NCI-H146 (cell line): ENCODE results near the gene TEAD1.

ENCODE experiments used
- DNase-seq: peaks from one replicate; lab custom pipeline; 2025; lab: John Stamatoyannopoulos, UW

TEAD1 gene

DNA sequence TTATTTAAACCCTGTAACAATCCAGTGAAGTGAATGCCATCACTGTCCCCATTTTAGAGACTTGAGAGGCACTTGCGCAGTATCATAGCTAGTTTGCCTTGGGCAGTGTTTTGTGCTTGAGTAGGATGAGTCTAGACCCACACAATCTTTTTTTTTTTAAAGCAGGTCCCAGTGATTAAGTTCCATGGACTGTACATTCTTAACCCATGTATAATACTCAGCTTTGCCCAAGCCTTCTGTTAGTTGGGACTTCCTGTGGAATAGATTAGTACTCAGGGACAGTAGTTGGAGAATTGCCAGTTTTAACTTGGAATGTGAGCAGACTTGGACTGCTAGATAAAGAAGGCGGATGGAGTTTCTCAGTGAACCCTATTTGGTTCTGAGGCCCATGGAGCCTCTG lies 226.3 kb downstream of the TEAD1 start:
- no peak for DNase-seq

DNA sequence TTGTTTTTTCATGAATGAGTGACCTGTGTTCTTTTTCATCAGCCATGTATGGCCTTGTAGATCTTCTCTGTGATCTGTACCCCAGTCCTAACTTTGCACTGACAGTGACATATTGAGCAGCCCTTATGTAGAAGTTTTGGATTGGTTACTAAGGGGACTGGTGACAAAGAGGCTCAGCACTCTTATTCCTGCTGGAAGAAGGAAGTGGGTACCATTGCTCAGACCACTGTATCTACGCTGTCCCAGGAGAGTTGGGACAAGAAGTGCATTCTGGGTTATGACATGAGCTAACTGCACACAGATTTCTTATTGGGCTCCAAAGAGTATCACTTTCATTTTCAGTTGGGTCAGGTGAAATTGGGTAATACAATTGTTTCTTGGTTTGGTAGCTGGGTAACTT lies 227.1 kb downstream of the TEAD1 start:
- no peak for DNase-seq

DNA sequence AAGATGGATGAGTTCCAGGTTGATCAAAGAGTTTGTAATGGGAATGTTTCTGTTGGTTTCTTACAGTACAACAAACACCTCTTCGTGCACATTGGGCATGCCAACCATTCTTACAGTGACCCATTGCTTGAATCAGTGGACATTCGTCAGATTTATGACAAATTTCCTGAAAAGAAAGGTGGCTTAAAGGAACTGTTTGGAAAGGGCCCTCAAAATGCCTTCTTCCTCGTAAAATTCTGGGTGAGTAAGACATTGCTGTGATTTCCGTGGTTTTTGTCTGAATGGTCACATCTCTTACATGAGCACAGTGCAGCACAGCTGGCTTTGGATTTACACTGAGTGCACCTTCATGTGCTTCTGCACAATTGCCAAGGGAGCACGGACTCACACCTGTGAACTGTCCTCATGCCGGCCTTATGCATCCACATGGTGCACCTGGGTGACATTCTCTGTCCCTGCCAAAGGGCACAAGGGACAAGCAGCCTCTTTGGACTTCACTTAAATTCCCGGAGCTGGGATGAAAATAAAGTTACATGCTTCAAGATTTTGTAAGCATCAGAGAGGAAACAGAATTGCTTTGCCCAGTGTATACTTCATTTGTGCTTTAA lies 227.8 kb downstream of the TEAD1 start:
- DNase-seq, result no peak

- no peak for DNase-seq
Measured at GRCh38 chr11:12902791-12903486, 228.7 kb downstream of the TEAD1 start.

GRCh38 chr11:12905435-12905834 lies 231.2 kb downstream of the TEAD1 start:
- no peak for DNase-seq

DNA sequence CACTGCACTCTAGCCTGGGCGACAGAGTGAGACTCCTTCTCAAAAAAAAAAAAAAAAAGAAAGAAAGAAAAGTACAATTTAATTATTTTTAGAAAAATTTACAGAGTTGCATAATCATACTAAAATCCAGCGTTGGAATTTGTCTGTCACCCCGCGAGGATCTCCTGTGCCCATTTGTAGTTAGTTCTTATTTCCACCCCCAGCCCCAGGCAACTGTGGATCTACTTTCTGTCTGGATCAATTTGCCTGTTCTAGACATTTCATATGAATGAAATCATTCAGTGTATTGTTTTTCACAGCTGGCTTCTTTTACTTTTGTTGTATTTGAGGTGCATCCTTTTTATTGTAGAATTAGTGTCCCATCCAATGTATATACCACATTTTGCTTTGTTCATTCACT lies 232.3 kb downstream of the TEAD1 start:
- DNase-seq, result no peak

DNA sequence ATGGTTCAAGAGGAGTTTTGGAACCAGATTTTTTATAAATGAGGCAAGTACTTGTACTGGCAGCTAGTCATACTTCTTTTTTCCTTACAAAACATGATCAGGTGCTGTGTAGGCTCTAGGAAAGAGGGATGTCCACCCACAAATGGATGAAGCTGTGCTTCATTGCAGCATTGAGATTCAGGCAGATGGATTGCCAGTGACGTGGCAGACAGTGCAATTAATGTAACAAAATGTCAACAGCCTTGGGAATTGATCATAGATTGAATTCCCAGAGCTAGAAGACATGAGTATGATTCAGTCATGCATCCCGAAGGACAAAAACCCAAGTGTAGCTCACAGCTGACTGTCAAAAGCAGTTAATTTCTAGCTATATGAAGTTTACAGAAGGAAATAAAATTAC lies 235.7 kb downstream of the TEAD1 start:
- no peak for DNase-seq

- no peak for DNase-seq
Measured at GRCh38 chr11:12914400-12914912, 240.2 kb downstream of the TEAD1 start.

- no peak for DNase-seq
Measured at GRCh38 chr11:12915093-12915492, 240.9 kb downstream of the TEAD1 start.

GRCh38 chr11:12917822-12918221 lies 243.6 kb downstream of the TEAD1 start:
- DNase-seq, result no peak

GRCh38 chr11:12918667-12919066 lies 244.4 kb downstream of the TEAD1 start:
- no peak for DNase-seq

- DNase-seq, result no peak
Measured at GRCh38 chr11:12922418-12922817, 248.2 kb downstream of the TEAD1 start.

GRCh38 chr11:12922980-12923507 lies 248.8 kb downstream of the TEAD1 start:
- DNase-seq, result no peak

DNA sequence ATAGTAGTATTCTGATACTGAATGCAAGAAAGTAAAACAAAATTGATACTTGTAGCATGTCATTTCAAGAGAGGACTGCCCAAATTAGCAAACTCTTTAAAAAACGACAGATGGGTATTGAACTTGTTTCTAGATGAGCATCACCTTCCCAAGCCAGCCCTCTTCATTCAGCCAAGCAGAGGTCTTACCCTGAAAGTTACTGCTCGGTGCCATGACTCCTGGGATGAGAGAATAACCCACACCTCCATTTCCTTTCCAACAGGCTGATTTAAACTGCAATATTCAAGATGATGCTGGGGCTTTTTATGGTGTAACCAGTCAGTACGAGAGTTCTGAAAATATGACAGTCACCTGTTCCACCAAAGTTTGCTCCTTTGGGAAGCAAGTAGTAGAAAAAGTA lies 250.4 kb downstream of the TEAD1 start:
- DNase-seq, result no peak

DNA sequence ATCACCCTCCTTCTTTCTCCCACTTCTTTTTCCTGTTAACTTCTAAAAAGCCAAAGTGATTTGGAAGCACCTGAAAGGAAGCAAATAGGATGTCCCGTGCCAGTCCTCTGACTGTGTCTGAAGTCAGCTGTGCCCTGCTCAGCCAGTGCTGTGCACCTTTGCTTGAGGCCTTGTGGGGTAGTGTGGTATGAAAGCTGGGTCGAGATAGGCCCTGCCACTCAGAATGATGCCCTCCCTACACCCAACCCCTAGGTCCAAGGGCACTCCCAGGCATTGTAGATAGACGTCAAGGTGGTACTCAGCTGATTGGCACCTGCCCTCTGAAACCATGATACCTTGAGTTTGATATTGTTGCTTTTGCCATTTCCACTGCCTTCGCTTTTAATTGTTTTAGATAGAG lies 251.3 kb downstream of the TEAD1 start:
- no peak for DNase-seq

DNA sequence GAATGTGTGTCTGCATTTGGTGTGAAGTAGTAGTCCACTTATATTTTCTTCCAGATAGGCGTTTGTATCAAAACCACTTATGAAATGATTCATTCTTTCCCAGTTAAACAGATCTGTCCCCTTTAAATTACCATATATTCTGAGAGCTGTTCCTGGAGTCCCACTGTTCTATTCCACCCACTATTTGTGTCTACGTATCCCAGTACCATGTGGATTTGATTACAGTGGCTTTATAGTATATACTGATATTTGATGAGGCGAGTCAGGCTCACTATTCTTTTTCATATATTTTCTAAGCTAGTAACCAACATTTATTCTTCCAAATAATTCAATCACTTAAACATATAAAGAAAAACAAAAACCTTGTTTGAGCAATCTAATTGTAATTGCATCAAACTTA lies 253.0 kb downstream of the TEAD1 start:
- DNase-seq, result no peak

DNA sequence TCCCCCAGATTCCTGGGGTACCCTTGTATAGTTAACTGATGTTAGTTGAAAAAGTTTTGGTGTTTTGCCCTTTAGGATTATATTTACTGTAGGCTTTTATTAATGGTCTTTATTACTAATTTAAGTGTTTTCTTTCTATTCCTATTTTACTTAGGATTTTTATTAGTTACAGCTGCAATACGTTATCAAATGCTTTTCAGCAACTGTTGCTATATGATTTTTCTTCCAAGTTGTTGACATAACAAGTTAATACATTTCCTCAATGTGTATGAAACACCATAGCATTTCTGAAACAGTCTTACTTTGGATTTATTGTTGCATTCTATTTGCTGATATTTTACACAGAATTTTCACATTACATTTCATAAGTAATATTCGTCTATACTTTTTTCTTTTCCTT lies 253.7 kb downstream of the TEAD1 start:
- no peak for DNase-seq

DNA sequence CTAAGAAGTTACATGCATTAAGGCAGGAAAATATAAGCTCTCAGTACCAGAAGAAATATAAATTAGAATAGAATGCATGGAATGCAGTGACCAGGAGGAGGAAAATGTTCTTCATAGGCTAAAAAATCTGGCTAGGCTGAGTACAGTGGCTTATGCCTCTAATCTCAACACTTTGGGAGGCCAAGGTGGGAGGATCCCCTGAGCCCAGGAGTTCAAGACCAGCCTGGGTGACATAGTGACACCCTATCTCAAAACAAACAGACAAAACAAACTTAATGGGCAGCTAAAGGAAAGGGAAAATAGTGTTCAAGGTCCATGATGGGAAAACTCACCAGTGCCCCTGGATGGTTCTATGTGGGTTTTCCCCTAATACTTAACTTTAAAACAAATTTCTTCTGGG lies 256.6 kb downstream of the TEAD1 start:
- DNase-seq, result no peak

GRCh38 chr11:12932485-12932884 lies 258.3 kb downstream of the TEAD1 start:
- DNase-seq, result no peak

GRCh38 chr11:12936200-12936599 lies 262.0 kb downstream of the TEAD1 start:
- no peak for DNase-seq

GRCh38 chr11:12938590-12939247 lies 264.5 kb downstream of the TEAD1 start:
- DNase-seq, result no peak

GRCh38 chr11:12941671-12942070 lies 267.4 kb downstream of the TEAD1 start:
- no peak for DNase-seq

DNA sequence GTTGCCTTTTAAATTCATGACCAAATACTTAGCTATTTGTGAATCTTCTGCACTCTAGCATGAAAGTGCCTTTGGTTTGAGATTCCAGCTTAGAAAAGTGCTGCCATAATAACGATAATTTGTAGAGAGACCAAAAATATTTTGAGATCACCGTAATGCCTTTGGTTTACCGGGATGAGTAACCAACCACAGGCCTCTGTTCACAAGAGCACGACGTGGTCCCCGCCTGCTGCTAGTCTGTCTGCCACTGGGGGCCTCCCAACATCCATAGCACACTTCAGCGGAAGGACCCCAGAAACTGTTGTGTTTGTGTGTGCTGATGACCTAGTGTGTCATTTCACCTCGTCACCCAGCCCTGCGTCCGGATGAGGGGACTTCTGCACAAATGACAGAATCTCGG lies 267.9 kb downstream of the TEAD1 start:
- DNase-seq, result no peak
